NOMO-1 treated with dmso at 0.1 percent for 144 hours (cell line): ENCODE measurements around the gene TRIP4.
"Not testable (repeated sequence)": the region's sequence is repeated elsewhere in the genome, so short reads cannot be mapped to it uniquely, and the experiment has no call there.

Experiments used
- DNase-seq: peaks from one replicate; lab custom pipeline; 2025; ENCODE audit not compliant: unreplicated experiment; lab: John Stamatoyannopoulos, UW

Gene TRIP4

DNA sequence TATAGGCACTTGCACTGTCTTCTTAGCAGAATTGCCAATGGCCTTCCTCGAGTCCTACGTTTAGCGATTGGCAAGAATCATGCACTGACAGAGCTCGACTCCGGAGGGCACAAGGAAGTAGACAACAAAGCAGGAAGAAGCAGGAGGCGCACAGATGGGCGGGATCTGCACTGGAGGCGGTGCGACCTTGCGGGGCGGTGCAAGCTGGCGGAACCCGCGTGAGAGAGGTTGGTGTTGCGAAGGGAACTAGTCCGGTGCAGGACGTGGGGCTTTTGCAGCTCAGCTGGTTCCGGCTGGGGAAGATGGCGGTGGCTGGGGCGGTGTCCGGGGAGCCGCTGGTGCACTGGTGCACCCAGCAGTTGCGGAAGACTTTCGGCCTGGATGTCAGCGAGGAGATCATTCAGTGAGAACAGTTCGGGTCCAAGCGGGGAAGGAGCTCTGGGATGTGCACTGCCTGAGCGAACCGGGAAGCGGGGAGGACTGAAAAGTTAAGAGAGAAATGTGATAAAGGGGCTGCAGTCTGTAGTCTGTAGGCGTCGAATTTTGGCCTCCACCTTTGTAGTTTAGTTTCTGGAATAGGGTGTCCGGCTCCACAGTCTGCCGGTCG, at the start of gene TRIP4:
Gene TRIP4, plus strand, starts transcription at position 275 of the 607 bp plus-strand sequence. Its CDS starts 28 bp downstream, at position 303.
- DNase-seq, result peak; percentile 99

- no peak for DNase-seq
These were observed 47.3 kb upstream of the TRIP4 start for GRCh38 chr15:64340355-64340754.

DNA sequence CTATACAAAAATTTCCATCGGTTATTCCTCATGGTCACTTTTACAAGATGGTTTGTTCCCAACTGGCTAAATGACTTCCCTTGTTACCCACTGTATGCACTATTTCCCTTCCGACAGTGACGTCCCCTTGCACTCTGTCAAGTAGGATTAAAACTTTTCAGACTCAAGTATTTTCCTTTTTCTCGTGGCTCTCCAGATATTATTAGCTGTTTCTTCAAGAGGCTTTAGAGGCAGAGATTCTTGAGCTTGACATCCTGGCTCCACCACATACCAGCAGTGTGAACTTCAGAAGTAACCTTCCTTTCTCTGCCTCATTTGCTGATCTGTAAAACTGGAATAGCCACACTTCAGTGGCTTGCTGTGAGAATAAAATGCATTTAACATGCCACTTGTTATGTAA, 45.7 kb upstream of the TRIP4 start:
- no peak for DNase-seq

DNA sequence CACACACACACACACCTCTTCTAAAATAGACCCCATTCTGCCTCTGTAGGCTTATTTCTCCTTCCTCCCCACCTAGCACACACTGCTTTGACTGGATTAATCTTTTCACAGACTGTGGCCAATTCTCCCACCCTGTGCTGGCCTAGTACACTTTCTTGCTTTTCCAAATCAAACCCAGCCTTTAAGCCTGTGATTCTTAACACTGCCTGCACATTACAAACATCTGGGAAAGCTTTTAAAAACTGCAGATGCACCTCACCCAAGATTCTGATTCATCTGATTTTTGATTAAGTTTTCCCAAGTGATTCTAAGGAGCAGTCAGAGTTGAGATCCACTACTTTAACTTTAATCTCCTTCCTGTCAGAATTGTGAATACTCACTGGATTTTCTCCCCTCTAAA, 44.4 kb upstream of the TRIP4 start:
- DNase-seq, result no peak

DNA sequence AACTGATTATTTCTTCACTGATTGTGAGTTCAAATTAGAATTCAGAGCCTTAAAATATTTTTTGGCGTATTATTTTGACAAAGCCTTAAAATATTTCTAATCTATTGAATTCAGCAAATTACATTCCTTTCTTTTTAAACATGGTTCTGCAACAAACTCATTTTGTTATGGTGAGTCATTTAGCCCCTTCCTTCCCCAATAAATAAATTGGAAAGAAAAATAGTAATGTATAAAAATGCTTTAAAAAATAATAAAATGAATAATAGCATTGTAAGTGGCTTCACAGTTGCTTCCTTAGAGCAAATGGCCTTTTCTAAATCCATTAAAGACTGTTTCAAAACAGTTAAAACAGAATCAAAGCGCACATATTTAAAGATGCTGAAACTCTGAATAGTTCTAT, 43.8 kb upstream of the TRIP4 start:
- DNase-seq, result no peak

- no peak for DNase-seq
These were observed 42.9 kb upstream of the TRIP4 start for GRCh38 chr15:64344651-64345294.

DNA sequence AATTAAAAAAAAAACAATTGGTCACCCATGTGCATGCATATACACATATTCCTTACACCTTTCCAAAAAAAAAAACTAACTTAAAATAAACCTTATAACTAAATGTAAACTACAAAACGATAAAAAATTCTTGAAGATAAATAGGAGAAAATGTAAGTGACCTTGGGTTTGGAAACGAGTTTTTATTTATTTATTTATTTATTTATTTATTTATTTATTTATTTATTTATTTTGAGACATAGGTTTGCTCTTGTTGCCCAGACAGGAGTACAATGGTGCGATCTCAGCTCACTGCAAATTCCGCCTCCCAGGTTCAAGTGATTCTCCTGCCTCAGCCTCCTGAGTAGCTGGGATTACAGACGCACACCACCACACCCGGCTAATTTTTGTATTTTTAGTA, 41.4 kb upstream of the TRIP4 start:
- DNase-seq, result not testable (repeated sequence)

GRCh38 chr15:64348455-64348854, 39.2 kb upstream of the TRIP4 start:
- no peak for DNase-seq

DNA sequence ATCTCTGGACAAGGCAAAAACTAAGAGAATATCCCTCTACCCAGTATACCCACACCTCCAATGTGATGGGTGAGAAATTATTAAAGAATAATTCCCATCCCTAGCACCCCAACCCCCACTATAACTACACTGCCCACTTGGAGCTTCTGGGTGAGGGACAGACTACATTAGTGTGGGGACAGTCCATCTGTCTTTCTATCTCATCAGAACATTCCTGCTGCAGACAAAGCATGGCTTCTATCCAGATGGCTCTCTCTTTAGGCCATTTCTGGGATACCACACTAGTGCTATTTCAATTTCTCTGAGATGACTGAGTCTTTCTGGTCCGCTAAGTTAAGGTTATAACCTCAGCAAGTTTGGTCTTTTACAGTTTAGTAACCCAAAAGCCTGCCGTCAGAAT, 38.3 kb upstream of the TRIP4 start:
- no peak for DNase-seq

DNA sequence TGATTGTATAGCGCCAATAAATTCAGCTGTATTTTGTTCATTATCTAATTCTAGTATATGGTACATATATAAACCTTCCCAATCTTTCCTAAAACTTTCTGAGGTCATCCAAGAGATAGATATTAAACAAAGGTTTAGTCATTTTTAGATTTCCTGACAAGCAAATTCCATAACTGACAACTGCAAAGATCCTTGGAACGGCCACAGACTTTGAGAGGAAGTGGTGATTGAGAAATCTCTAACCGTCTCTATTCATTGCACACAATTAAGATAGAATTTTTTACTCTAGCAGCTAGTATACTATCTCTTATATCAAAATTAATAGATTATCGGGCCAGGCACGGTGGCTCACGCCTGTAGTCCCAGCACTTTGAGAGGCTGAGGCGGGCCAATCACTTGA, 36.4 kb upstream of the TRIP4 start:
- no peak for DNase-seq

- DNase-seq, result no peak
These were observed 32.8 kb upstream of the TRIP4 start for GRCh38 chr15:64354688-64355344.

GRCh38 chr15:64355348-64355943, 32.2 kb upstream of the TRIP4 start:
- peak; percentile 22 for DNase-seq

GRCh38 chr15:64355944-64356709, 31.5 kb upstream of the TRIP4 start, which contains the start of gene CSNK1G1:
CSNK1G1 (minus strand) TSS chr15:64356173; CDS start chr15:64300499, 55,674 bp downstream.
- peak; percentile 92 for DNase-seq

- no peak for DNase-seq
These were observed 31.0 kb upstream of the TRIP4 start for GRCh38 chr15:64356710-64357040.

GRCh38 chr15:64361259-64361658, 26.4 kb upstream of the TRIP4 start:
- DNase-seq, result no peak

DNA sequence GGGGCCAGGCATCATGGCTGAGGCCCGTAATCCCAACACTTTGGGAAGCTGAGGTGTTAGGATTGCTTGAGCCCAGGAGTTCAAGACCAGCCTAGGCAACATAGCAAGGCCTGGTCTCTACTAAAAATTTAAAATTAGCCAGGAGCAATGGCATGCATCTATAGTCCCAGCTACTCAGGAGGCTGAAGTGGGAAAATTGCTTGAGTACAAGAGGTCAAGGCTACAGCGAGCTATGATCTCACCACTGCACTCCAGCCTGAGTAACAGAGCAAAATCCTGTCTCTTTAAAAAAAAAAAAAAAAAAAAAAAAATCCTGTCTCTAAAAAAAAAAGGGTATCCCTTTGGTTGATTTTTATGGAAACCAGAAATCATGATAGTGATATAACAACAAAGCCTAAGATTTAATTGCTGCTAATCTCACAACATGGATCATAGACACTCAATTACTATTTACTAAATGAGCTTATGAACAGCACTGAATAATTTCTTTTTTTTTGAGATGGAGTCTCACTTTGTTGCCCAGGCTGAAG, 18.5 kb upstream of the TRIP4 start:
- no peak for DNase-seq

DNA sequence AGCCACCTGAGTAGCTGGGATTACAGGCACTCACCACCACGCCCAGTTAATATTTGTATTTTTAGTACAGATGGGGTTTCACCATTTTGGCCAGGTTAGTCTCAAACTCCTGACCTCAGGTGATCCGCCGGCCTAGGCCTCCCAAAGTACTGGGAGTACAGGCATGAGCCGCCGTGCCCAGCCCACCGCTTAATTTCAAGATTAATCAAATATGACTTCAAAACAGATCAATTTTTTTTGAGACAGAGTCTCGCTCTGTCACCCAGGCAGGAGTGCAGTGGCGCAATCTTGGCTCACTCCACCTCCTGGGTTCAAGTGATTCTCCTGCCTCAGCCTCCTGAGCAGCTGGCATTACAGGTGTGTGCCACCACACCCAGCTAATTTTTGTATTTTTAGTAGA, 16.3 kb upstream of the TRIP4 start:
- not testable (repeated sequence) for DNase-seq

GRCh38 chr15:64373360-64373759, 14.3 kb upstream of the TRIP4 start:
- no peak for DNase-seq

DNA sequence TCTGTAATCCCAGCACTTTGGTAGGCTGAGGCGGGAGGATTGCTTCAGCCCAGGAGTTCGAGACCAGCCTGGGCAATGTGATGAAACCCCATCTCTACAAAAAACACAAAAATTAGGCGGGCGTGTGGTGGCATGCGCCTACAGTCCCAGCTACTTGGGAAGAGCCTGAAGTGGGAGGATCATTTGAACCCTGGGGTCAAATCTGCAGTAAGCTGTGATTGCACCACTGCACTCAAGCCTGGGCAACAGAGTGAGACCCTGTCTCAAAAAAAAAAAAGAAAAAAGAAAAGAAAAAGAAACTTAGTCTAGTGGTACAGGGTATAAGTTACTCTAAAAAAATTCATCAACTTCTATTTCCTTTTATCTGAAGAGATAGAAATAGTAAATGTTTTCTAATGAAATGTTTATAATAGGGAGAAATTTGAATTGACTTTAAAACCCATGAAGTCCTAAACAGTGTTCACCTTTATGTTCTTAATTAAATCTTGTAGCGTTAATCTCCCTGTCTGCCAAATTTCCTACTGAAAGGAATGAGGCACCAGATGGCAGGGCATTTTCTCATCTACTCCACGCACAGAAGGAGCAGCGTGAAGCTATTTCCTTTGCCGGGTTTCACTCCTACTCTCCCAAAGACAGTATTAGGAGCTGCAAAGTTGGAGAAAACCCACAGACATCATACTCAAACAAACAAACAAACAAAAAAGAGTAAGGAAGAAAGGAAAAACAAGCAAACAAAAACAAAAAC, 8.2 kb upstream of the TRIP4 start:
- DNase-seq, result no peak

DNA sequence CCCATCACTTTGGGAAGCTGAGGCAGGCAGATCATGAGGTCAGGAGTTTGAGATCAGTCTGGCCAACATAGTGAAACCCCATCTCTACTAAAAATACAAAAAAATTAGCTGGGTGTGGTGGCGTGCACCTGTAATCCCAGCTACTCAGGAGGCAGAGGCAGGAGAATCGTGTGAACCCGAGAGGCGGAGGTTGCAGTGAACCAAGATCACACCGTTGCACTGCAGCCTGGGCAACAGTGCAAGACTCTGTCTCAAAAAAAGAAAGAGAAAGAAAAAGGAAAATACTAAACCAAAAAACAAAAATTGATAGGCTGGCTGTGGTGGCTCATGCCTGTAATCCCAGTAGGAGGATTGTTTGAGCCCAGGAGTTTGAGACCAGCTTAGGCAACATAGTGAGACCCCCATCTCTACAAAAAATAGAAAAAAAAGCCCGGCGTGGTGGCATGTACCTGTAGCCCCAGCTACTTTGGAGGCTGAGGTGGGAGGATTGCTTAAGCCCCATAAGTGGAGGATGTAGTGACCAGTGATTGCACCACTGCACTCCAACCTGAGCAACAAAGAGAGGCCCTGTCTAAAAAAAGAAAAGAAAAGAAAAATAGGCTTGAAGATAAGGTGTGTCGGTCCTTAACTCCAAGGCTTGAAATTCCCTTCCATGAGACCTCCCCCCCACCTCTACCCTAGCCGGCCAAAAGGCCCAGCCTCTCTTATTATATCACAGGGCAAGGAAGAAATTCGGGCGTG, 7.3 kb upstream of the TRIP4 start:
- DNase-seq, result not testable (repeated sequence)
